ENCODE results near the gene BEST1.

The BEST1 gene

GRCh38 chr11:61916737-61917333 lies 33.3 kb upstream of the BEST1 start:
- no peak for DNase-seq (ENCODE audit: low spot score)

- DNase-seq (ENCODE audit: low spot score): no peak
Observed at GRCh38 chr11:61917334-61918109, 32.6 kb upstream of the BEST1 start, which contains the start of gene RAB3IL1. TSS of gene RAB3IL1 (minus strand) at chr11:61917566. CDS start at chr11:61917367, 199 bp downstream.

GRCh38 chr11:61918251-61918937 lies 31.8 kb upstream of the BEST1 start:
- DNase-seq (ENCODE audit: low spot score): no peak

- no peak for DNase-seq (ENCODE audit: low spot score)
Observed at GRCh38 chr11:61918938-61919704, 31.0 kb upstream of the BEST1 start.

- DNase-seq (ENCODE audit: low spot score): no peak
Observed at GRCh38 chr11:61919705-61920631, 30.2 kb upstream of the BEST1 start.

- no peak for DNase-seq (ENCODE audit: low spot score)
Observed at GRCh38 chr11:61921446-61921845, 28.7 kb upstream of the BEST1 start.

- DNase-seq (ENCODE audit: low spot score): no peak
Observed at GRCh38 chr11:61922539-61922938, 27.6 kb upstream of the BEST1 start.

- no peak for DNase-seq (ENCODE audit: low spot score)
Observed at GRCh38 chr11:61923166-61924063, 26.7 kb upstream of the BEST1 start.

- DNase-seq (ENCODE audit: low spot score): no peak
Observed at GRCh38 chr11:61924064-61924455, 26.1 kb upstream of the BEST1 start.

- DNase-seq (ENCODE audit: low spot score): no peak
Observed at GRCh38 chr11:61925736-61926135, 24.4 kb upstream of the BEST1 start.

GRCh38 chr11:61926235-61926634 lies 23.9 kb upstream of the BEST1 start:
- DNase-seq (ENCODE audit: low spot score): no peak

- no peak for DNase-seq (ENCODE audit: low spot score)
Observed at GRCh38 chr11:61927501-61927900, 22.6 kb upstream of the BEST1 start.

- DNase-seq (ENCODE audit: low spot score): no peak
Observed at GRCh38 chr11:61928606-61929005, 21.5 kb upstream of the BEST1 start.

GRCh38 chr11:61930933-61931332 lies 19.2 kb upstream of the BEST1 start:
- DNase-seq (ENCODE audit: low spot score): no peak

- no peak for DNase-seq (ENCODE audit: low spot score)
Observed at GRCh38 chr11:61935861-61936260, 14.3 kb upstream of the BEST1 start.

GRCh38 chr11:61940466-61940865 lies 9.7 kb upstream of the BEST1 start:
- no peak for DNase-seq (ENCODE audit: low spot score)

- DNase-seq (ENCODE audit: low spot score): no peak
Observed at GRCh38 chr11:61945191-61945590, 5.0 kb upstream of the BEST1 start.

- no peak for DNase-seq (ENCODE audit: low spot score)
Observed at GRCh38 chr11:61946894-61947293, 3.3 kb upstream of the BEST1 start.

- DNase-seq (ENCODE audit: low spot score): peak; percentile 89
Observed at GRCh38 chr11:61947486-61948210, 2.5 kb upstream of the BEST1 start.

Measured in cerebellar cortex (tissue), 1 donor.